M059J (cell line): ENCODE measurements around the gene DIPK1A. TPM values are rescaled to one million over a fixed set of nuclear protein-coding genes. Genes with fewer than 3 reads are reported as not detected.

Source experiments
- DNase-seq: peaks from one replicate; pipeline ENCODE4 v3.0.0-alpha.2; 2012; ENCODE audit warnings: low read depth
- total RNA-seq: library from RNA; depleted of rRNA; stranded (reverse); fragments of >200 nt; shearing (Covaris generic); gene quantifications from 2 replicates; pipeline ENCODE4 v1.2.3, GENCODE V29; 2014; rRNA removed

DIPK1A gene
- 12.7 and 21.5 TPM in 2 replicates for total RNA-seq

DNA sequence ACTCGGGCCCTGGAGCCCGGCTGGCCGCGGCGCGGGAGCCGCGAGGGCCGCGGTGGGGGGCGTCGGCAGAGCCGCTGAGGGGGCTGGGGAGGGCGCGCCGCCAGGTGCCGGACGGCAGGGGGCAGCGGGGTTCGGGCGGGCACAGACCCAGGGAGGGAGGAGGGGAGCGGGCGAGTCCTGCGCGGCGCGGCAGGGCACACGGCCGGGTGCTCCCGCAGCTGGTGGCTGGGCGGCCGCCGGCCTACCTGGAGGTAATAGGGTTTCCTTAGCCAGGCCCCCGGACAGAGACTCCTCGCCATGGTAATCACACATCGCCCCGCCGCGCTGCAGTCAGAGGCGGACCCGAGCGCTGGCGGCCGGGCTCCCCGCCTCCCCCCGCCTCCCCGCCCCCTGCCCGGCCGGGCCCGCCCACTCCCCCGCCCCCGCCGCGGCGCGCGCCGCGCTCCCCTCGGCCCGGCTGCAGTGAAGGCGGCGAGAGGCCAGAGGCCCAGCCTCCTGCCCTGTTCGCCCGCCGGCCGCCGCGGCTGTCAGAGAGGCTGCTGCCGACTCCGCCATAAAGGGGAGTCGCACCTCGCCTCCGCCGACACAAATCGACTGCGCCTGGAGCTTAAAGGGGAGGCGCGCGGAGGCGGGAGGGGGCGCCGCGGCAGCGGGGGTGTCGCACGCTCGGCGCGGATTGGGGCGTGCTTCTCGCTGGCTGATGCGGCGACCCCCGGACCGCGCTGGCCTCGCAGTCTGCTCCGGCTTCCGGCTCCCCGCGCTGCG is at the start of gene DIPK1A:
TSS of gene DIPK1A (minus strand) at position 332 of the 765 bp plus-strand sequence. CDS start at position 299, 33 bp downstream.
- DNase-seq: peak; percentile 77

DNA sequence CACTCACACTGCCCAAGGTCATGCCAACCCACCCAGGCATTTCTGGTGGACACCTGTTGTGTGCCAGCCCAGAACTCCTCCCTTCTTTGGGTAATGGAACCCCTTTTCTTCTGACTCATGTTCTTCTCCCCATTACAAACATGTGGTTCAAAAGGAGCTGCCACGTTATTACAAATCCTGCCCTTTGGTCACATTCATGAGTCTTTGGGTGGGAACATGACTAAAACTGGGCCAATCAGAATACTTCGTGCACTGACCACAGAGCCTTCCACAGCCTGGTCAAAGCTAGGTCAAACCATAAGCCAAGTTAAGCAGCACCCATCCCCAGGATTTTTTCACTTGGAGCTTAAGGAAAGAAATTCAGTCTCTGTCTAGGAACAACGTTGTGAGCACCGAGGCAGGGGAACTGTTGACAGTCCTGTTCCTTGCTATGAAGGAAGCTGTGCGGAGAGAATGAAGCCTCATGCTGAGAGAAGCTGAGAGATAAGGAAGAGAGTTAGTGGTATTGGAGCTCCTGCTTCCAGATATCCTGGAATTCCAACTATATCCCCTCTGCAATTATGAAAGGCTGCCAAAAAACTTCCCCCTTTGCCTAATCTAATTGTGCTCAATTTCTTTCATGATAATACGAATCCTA is 46.8 kb upstream of the DIPK1A start:
- peak; percentile 89 for DNase-seq

DNA sequence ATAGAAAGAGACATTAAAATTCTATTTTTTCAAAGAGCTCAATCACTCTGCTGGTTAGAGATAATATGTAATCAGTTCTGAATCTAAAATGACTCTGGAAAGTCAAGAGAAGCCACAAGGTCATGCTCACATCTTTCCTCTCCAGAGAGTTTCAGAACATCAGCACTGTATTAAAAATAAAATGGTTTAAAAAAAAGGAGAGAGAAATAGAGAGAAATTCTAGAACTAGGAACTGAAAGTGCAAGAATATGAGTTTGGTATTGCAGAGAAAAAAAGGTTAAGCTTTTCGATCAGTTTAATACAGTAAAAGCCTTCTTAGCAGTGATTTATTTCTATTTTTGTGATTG is 44.0 kb upstream of the DIPK1A start:
- DNase-seq: no peak

DNA sequence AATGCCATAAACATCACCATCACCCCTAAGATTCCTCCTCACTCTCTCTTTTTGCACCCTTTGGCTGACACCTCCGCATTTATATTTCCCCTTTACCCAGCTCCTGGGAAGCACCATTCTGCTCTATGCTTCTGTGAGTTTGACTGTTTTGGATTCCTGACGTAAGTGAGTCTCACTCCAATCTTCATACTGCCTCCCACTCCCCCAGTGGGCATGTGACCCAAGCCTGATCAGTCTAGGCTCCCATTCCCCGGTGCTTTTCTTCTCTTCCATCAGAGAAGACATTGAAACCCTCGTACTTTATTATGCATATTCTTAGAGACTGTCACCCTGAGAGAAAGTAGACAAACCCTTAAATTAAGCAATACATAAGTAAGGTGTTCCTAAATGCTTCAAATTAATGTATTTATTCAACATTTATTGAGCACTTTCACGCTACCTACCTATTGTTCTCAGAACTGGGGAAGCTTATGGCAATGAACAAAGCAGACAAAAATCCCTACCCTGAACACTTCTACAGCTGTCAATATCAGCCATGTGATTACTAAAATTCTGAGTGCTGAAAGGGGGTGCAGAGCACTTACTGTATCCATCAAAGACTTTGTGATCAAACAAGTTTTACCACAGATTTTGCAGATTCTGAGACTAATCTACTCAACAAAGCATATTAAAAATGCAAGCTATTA is 43.4 kb upstream of the DIPK1A start:
- DNase-seq: no peak

DNA sequence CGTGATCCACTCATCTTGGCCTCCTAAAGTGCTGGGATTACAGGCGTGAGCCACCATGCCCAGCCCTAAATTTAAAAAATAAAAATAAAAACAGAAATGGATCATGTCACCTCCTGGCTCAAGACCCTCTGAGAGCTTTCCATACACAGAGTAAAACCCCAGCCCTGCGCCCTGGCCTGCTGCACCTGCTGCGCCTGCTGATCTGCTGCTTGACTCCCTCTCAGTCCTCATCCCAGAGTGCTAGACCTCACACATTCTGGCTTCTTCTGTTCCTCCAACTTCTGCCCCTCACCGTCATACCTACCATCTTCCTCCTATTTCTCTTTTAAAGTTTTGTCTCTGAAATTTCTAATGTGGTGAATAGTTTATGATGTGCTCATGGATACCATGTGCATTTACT is 42.7 kb upstream of the DIPK1A start:
- no peak for DNase-seq

DNA sequence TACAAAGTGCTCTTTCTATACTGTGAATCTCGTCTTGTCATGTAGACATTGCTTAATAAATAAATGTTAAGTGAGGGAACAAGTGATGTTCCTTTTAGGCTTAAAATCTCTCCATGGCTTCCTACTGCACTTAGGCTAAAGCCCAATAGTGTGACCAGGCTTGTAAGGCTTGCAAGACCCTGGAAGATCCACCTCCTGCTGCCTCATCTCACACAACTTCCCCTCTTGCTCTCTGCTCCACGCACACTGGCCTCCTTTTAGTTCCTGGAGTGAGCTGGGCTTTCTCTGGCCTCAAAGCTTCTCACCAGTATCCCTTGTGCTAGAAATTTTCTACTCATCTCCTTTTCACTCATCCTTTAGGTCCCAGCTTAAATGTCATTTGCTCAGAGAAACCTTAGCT is 41.5 kb upstream of the DIPK1A start:
- DNase-seq: no peak

DNA sequence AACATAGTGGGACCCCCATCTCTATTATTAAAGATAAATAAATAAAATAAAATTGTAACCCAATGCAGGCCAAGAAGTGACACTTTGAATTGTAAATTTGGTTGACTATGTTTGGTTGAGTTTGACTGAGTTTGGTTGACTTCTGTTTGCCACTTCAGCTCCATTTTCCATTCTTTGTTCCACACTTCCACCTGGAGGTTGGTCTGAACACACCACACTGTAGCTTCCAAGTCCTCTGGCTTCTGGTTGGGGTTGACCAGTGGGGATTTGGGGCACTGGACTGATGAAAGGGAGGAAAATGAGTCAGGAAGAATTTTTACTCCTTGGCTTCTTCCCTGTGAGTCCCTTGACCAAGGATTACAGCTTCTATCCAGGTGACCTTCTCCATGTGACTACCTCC is 40.6 kb upstream of the DIPK1A start:
- DNase-seq: peak; percentile 41

DNA sequence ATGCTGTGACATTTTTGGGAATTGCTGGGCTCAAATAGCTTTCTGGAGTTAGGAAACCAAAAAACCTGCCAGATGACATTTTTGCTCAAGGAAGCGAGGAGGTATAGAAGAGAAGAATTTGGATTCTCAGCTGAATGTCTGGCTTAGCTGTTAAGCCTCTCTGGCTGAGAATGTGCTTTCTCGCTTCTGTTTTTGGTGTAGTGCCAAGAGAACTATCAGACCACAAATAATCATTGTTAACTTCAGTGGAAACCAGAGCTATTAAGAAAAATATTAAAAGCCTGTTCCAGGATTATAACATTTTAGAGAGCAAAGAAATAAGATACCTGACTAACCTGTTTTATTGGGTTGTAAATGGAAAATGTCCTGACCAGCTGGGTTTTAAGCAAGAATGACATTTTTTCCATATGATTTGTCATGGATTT is 39.5 kb upstream of the DIPK1A start:
- peak; percentile 35 for DNase-seq

DNA sequence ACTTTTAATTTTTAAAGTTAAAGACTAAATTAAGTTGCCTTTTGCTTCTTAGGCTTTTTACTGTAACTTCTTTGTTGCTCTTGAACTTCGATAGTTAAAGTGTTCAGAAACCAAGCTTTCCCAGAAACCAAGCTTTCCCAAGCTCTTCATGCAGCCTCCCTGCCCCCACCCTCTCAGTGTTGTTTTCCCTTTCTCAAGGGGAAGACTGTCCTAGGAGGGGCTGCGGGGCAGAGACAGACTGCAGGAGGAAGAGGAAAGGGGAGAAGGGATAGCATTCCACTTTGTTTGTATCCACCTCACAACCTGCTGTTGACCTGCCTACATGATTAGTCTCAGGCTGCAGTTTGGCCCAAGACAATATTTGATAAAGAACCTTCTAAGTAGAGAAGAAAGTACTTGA is 39.0 kb upstream of the DIPK1A start:
- DNase-seq: no peak

DNA sequence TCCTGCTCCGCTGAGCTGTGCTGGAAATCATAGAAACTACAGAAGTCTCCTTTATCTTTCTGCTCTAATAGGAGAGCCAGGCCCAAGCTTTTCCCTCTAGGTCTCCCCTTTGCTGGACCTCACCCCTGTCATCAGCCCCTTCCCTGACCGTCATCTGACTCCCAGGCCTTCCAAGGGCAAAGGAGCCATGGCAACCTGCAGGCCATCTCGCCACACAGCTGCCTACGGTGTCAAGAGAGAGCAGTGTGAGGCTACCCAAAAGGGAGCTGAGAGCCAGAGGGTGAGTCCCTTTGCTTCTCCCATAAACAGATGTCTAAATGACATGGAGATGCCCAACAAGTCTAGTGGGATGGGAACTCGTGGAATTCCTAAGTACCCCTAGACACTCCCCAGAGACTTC is 37.6 kb upstream of the DIPK1A start:
- DNase-seq: no peak

DNA sequence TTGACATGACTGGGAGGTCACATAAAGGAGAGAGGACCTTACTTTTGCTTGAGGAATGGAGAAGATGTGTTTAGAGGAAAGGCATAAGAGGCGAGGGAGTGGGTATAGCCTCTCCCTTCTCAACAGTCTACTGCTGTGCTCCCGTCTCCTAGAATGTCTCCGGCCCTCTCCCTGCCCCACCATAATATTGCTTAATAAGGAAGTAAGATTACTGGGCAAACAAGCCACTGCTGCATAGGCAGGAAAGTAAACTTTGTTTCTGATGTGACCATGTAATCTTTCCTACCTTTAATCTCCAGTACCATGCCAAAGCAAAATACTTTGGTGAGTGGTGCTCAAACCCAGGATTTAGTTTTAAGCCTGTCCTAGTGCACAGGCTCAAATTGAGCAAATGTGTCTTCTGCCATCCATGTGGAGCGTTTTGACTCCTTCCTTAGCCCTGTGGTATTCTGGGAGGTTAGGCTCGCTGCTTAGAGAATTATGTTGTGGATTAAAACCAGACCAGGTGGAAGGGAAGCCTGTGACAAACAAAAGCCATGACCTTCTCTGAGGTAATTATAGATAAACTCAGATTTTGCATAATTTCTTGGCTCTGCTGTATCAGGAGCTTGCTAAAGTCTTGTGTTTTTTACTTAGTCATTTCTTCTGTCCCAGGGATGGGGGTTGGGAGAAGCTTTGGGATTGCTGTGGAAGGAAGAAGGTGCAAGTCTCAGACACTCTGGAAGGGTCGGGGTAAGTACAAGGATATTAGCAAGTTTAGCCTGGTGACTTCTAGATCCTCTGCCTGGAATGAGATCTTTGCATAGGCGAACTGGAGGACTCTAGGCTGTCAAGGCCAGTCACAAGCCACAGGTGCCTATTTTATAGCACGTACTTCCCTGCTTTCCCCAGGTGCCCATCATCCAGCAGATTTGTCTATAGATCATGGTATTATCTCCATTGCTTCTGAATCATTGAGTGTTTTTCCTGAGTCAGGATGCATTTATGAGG is 34.5 kb upstream of the DIPK1A start:
- no peak for DNase-seq

DNA sequence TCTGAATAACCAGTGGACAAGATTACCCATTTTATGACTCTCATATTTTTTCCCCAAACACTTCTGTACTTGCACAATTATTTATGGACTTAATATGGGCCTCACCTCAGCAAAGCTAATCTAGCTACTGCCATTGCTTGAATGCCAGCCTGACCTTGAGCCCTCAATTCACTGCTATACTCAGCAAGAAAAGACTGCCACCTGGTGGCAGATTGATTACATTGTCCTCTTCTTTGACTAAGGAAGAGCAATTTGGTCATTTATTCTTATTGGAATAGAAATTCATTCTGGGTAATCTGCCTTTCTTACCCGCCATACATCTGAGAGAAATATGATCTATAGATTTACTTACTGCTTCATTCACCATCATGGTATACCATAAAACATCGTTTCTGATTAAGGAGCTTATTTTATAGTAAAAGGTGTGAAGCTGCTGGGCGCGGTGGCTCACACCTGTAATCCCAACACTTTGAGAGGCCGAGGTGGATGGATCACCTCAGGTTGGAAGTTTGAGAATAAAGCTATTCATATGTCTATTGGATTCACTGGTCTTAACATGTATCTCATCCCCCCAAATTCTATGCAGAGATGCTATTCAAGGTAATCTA is 32.9 kb upstream of the DIPK1A start:
- DNase-seq: peak; percentile 82

DNA sequence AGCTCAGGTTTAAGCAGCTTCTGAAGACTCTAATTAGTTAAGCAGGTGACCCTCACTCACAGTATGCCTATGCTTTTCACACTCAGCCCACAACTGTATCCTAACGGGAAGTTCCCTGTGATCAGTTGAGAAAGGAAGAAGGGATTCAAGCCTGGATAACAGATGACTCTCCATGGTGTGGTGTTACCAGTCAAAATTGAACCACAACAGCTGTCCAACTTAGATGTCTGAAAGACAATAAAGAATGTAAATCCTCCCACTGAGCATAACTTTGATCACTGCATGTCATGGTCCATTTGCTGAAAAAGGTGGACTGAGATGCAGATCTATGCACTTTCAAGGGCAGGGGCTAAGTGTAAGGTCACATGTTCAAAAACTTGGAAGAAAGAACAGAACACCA is 32.3 kb upstream of the DIPK1A start:
- DNase-seq: no peak

DNA sequence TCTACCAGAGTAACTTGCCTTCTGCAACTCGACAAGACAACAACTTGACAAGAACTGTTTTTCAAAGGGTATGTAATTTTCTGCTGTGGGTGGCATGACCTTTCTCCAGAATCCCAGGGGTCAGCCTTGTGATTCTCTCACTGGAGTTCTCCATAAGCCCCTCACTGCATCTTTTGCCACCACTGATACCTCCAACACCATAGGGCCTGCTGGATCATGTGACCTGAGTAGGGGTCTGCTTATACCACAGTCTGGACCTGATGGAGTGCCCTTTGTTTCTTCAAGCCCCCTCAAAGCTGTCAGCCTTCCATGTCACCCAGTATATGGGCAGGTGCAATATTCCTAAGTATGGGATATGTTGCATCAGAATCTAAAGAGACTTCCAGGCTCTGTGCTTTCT is 31.6 kb upstream of the DIPK1A start:
- DNase-seq: no peak

DNA sequence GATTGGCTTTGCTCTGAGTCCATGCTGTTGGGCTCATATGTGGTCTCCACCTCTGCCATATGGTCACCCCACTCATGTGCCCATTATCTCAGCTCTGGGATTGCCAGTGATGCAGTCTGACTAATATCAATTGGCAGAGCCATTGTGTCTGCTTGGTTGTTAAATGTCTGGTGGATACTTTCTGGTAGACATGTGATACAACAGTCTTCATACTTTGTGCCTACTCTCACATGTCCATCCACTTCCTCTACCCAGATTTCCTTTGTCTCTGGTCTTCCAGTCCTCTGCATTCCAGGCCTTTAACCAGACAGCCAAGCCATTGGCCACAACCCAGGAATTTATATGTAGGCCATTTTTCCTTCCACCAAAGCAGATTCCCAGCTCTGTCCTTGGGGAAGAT is 30.8 kb upstream of the DIPK1A start:
- DNase-seq: no peak

DNA sequence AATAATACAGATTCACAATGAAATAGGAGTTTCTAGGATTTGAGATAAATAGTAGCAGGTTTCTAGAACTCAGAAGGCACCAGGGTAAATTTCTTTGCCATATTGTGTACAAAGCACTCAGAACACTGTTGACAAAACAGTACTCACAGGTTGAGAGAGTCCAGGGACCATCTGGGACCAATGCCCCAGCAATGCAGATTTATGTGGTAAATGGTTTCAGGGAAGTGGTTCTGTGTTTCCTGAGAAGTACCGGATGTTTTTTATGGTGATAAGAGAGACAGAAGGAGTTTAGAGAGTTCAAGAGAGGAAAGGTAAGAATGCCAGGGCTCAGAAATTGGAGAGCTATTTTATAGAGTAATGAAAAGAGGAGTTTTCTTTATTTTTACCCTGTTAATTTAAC is 29.6 kb upstream of the DIPK1A start:
- no peak for DNase-seq

DNA sequence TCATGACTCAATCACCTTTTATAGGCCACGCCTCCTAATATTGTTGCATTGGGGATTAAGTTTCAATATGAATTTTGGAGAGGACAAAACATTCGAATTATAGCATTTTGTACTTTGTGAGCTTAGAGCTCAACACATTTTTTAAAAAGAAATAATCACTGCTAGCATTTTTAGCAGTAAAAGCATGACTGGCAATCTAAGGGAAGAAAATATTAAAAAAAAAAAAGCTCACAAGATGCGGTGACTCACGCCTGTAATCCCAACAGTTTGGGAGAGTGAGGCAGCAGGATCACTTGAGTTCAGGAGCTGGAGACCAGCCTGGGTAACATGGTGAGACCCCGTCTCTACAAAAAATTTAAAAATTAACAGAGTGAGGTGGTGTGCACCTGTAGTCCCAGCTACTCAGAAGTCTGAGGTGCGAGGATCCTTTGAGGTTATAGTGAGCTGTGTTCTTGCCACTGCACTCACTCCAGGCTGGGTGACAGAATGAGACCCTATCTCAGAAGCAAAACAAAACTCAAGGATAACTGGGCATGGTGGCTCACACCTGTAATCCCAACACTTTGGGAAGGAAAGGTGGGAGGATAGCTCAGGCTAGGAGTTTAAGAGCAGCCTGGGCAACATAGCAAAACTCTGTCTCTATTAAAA is 28.8 kb upstream of the DIPK1A start:
- DNase-seq: peak; percentile 51

DNA sequence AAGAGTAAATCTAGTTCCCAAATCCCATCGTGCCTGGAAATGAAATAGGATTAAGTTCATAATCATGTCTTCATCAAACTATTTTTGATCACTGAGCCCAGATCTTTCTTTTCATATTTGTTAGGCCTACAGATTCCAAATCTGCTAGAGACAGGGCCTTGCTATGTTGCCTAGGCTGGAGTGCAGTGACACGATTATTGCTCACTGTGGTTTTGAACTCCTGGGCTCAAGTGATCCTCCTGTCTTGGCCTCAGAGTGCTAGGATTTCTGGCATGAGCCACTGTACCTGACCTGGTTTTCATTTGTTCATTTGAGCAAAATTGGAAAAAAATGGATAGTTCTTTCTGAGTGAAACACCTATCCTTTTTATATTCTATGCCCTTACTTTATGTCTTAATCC is 28.0 kb upstream of the DIPK1A start:
- peak; percentile 33 for DNase-seq

DNA sequence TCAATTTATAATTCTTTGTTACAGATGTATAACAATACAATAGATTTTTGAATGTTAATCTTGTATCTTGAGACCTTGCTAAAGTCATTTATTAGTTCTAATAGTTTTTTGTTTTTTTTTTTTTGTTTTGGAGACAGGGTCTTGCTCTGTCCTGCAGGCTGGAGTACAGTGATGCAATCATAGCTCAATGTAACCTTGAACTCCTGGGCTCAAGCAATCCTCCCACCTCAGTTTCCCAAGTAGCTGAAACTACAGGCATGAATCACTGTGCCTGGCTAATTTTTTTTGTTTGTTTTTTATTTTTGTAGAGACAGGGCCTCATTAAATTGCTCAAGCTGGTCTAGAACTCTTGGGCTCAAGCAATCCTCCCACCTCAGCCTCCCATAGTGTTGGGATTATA is 26.2 kb upstream of the DIPK1A start:
- no peak for DNase-seq

DNA sequence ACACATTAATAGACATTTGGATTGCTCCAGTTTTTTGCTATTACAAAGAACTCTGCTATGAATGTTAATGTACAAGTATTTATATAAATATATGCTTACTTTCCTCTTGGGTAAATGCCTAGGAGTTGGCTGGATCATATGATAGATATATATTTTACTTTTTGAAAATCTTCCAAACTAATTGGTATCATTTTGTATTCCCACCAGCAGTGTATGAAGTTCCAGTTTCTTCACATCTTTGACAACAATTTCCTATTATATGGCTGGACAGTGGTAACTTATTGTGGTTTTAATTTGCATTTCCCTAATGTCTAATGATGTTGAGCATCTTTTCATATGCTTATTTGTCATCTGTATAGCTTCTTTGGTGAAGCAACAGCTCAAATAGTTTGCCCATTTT is 23.8 kb upstream of the DIPK1A start:
- no peak for DNase-seq
